Liver (tissue), 9 donors: Measurements from ENCODE around the gene P2RX3. TPM values are rescaled to one million over a fixed set of nuclear protein-coding genes. Genes with fewer than 3 reads are reported as not detected.
A peak's percentile ranks its signal among the peaks of the same experiment; 100 is the strongest.

Source experiments
- DNase-seq: peaks from one replicate; pipeline ENCODE4 v3.0.0-alpha.2; 2017; ENCODE audit warnings: low spot score
- H3K27ac ChIP-seq, 2 donors: one replicate each; pipeline ENCODE4 v1.7.0; 2013; ENCODE audit warnings: inconsistent platforms in 2 of 2, low read length in 2 of 2, control low read depth in 1 of 2, low read depth in 1 of 2, mild to moderate bottlenecking in 1 of 2
- H3K27me3 ChIP-seq, 4 donors: one replicate each; pipeline versions ENCODE4 v1.6.1 to v1.7.0; 2013; ENCODE audit warnings: low read length in 3 of 4, inconsistent platforms in 1 of 4, mild to moderate bottlenecking in 1 of 4, moderate library complexity in 1 of 4; ENCODE audit not compliant: control insufficient read depth in 4 of 4, insufficient read depth in 4 of 4
- H3K36me3 ChIP-seq, 4 donors: one replicate each; pipeline versions ENCODE4 v1.6.1 to v1.7.0; 2013; ENCODE audit warnings: low read length in 3 of 4, mild to moderate bottlenecking in 3 of 4, low read depth in 1 of 4, moderate library complexity in 1 of 4; ENCODE audit not compliant: control insufficient read depth in 4 of 4, insufficient read depth in 3 of 4
- H3K4me1 ChIP-seq, 4 donors: one replicate each; pipeline versions ENCODE4 v1.6.1 to v1.7.0; 2013; ENCODE audit warnings: low read length in 3 of 4, mild to moderate bottlenecking in 3 of 4, moderate library complexity in 1 of 4; ENCODE audit not compliant: control insufficient read depth in 4 of 4, insufficient read depth in 4 of 4
- H3K4me3 ChIP-seq, 3 donors: one replicate each; pipeline versions ENCODE4 v1.6.1 to v1.7.0; 2013; ENCODE audit warnings: low read length in 3 of 3, control low read depth in 1 of 3, low read depth in 1 of 3, mild to moderate bottlenecking in 1 of 3
- H3K9ac ChIP-seq, 2 donors: one replicate each; pipeline ENCODE4 v1.7.0; 2013; ENCODE audit warnings: low read length in 2 of 2, mild to moderate bottlenecking in 2 of 2, moderate library complexity in 2 of 2, control low read depth in 1 of 2, low read depth in 1 of 2
- H3K9me3 ChIP-seq, 4 donors: one replicate each; pipeline versions ENCODE4 v1.6.1 to v1.7.0; 2013; ENCODE audit warnings: low read length in 3 of 4; ENCODE audit not compliant: control insufficient read depth in 4 of 4
- ATF3 ChIP-seq: IDR thresholded peaks from 2 replicates; pipeline ENCODE4 v1.6.1; 2016; ENCODE audit warnings: antibody characterized with exemption
- CTCF ChIP-seq: fragments of 150-350 bp; IDR thresholded peaks from 2 replicates; pipeline ENCODE4 v1.5.1; 2017; ENCODE audit warnings: improper control_type of control experiment, low read depth, low read length; ENCODE audit not compliant: missing input control
- EGR1 ChIP-seq, 2 donors: IDR thresholded peaks; 2 replicates each; pipeline ENCODE4 v1.6.1; 2016 to 2018; ENCODE audit warnings: antibody characterized with exemption in 2 of 2, low read depth in 2 of 2
- FOXA1 ChIP-seq: IDR thresholded peaks from 2 replicates; pipeline ENCODE4 v1.6.1; 2016; ENCODE audit warnings: antibody characterized with exemption
- FOXA2 ChIP-seq: IDR thresholded peaks from 2 replicates; pipeline ENCODE4 v1.6.1; 2016; ENCODE audit warnings: antibody characterized with exemption
- GABPA ChIP-seq, 2 donors: IDR thresholded peaks in 1 of 2; conservative IDR thresholded peaks in 1 of 2; 2 replicates each; pipeline ENCODE4 v1.6.1; 2016; ENCODE audit warnings: antibody characterized with exemption in 2 of 2, mild to moderate bottlenecking in 1 of 2, moderate library complexity in 1 of 2
- HNF4A ChIP-seq, 2 donors: conservative IDR thresholded peaks; 2 replicates each; pipeline ENCODE4 v1.6.1; 2016; ENCODE audit warnings: antibody characterized with exemption in 2 of 2, mild to moderate bottlenecking in 2 of 2
- HNF4G ChIP-seq: IDR thresholded peaks from 2 replicates; pipeline ENCODE4 v1.6.1; 2016; ENCODE audit warnings: antibody characterized with exemption
- JUND ChIP-seq, 2 donors: IDR thresholded peaks; 2 replicates each; pipeline ENCODE4 v1.6.1; 2016; ENCODE audit warnings: antibody characterized with exemption in 2 of 2
- MAX ChIP-seq: IDR thresholded peaks from 2 replicates; pipeline ENCODE4 v1.6.1; 2016; ENCODE audit warnings: antibody characterized with exemption
- NR2F2 ChIP-seq: IDR thresholded peaks from 2 replicates; pipeline ENCODE4 v1.6.1; 2016; ENCODE audit warnings: antibody characterized with exemption
- RAD21 ChIP-seq, 2 donors: IDR thresholded peaks; 2 replicates each; pipeline ENCODE4 v1.6.1; 2016; ENCODE audit warnings: antibody characterized with exemption in 2 of 2, mild to moderate bottlenecking in 2 of 2
- REST ChIP-seq: IDR thresholded peaks from 2 replicates; pipeline ENCODE4 v1.6.1; 2016; ENCODE audit warnings: antibody characterized with exemption, mild to moderate bottlenecking
- RXRA ChIP-seq, 2 donors: IDR thresholded peaks; 2 replicates each; pipeline ENCODE4 v1.6.1; 2017 to 2018; ENCODE audit warnings: antibody characterized with exemption in 2 of 2, mild to moderate bottlenecking in 1 of 2
- SP1 ChIP-seq: IDR thresholded peaks from 2 replicates; pipeline ENCODE4 v1.6.1; 2018; ENCODE audit warnings: antibody characterized with exemption, mild to moderate bottlenecking
- TAF1 ChIP-seq: conservative IDR thresholded peaks from 2 replicates; pipeline ENCODE4 v1.6.1; 2016; ENCODE audit warnings: antibody characterized with exemption, mild to moderate bottlenecking
- YY1 ChIP-seq: IDR thresholded peaks from 2 replicates; pipeline ENCODE4 v1.6.1; 2016; ENCODE audit warnings: antibody characterized with exemption, mild to moderate bottlenecking
- ZBTB33 ChIP-seq: IDR thresholded peaks from 2 replicates; pipeline ENCODE4 v1.6.1; 2016; ENCODE audit warnings: antibody characterized with exemption
- WGBS: extraction: QIAGEN DNeasy Blood & Tissue Kit; methylation state at CpG from one replicate; pipeline ENCODE4 v1.1.7; 2013; 5-methylcytosine and 5-hydroxymethylcytosine counted together
- polyA plus RNA-seq, 2 donors: library from polyadenylated mRNA; stranded (reverse) in 1 of 2; unstranded in 1 of 2; fragments of 200-250 nt in 1 of 2; fragments of >200 nt in 1 of 2; fragmentation: Nextera tagmentation in 1 of 2; extraction: Ambion mirVana in 1 of 2; gene quantifications; one replicate each; pipeline versions ENCODE4 v1.2.1 to v1.2.3, GENCODE V29; 2013 to 2015
- total RNA-seq, 2 donors: library from RNA; depleted of rRNA; stranded (reverse); fragments of >200 nt; gene quantifications; one replicate each; pipeline ENCODE4 v1.2.3, GENCODE V29; 2014
- donor health status: healthy.
- donor health status: healthy.
- donor health status: healthy.
- donor health status: healthy.
- donor health status: healthy.

Gene P2RX3
- total and polyA plus RNA-seq, 4 donors: 0.18 to 0.33 (median 0.23) TPM

- Histone ChIP-seq H3K27ac (peak overlapping the region; percentile 82), H3K27me3 (no peaks in the 10 kb centered on the region), H3K9me3 (no peaks in the 10 kb centered on the region), H3K9ac (no peak overlapping the region), H3K4me3 (peak overlapping the region in 2 of 3 donors; percentile 37 to 47), H3K36me3 (peaks cover 8 to 13% (median 10%) of the 10 kb centered on the region in 4 donors), H3K4me1 (peaks cover 13 to 74% (median 56%) of the 10 kb centered on the region in 4 donors)
- 31% methylated on average over 6 of the region's 6 CpGs for whole genome bisulfite sequencing
- no peak for DNase-seq
- TF ChIP-seq GABPA (IDR thresholded peaks at IDR 0.05 in 1 of 2, conservative IDR thresholded peaks at IDR 0.05 in 1 of 2) (no peak), FOXA1 (no peak), HNF4A (conservative IDR thresholded peaks at IDR 0.05) (no peak), RXRA (IDR thresholded peaks at IDR 0.05) (no peak), NR2F2 (no peak)
Observed at GRCh38 chr11:57321388-57322255, 16.5 kb upstream of the P2RX3 start.

- TF ChIP-seq HNF4A (conservative IDR thresholded peaks at IDR 0.05) (peak; percentile 21 to 41), RAD21 (IDR thresholded peaks at IDR 0.05) (peak; percentile 32 to 44), SP1 (peak; percentile 70), ATF3 (no peak), TAF1 (peak; percentile 28), YY1 (peak; percentile 55), EGR1 (IDR thresholded peaks at IDR 0.05; ENCODE audit: low read depth in 2 of 2) (peak; percentile 15 to 36), FOXA2 (no peak), FOXA1 (no peak), NR2F2 (peak; percentile 55), REST (peak; percentile 83), MAX (peak; percentile 9), ZBTB33 (no peak), JUND (IDR thresholded peaks at IDR 0.05) (peak; percentile 62 to 75), CTCF (no peak), HNF4G (no peak), GABPA (IDR thresholded peaks at IDR 0.05 in 1 of 2, conservative IDR thresholded peaks at IDR 0.05 in 1 of 2) (peak in 1 of 2 donors; percentile 54), RXRA (IDR thresholded peaks at IDR 0.05) (peak; percentile 32 to 40)
- WGBS: 20% methylated on average over 13 of the region's 13 CpGs
- Histone ChIP-seq H3K27ac (peak overlapping the region; percentile 82 to 87), H3K4me3 (peak overlapping the region in 2 of 3 donors; percentile 37 to 47), H3K36me3 (peaks cover 2 to 14% (median 6%) of the 10 kb centered on the region in 4 donors), H3K4me1 (peaks cover 13 to 66% (median 50%) of the 10 kb centered on the region in 4 donors), H3K9me3 (no peaks in the 10 kb centered on the region), H3K27me3 (no peaks in the 10 kb centered on the region), H3K9ac (peak overlapping the region in 1 of 2 donors; percentile 17)
- DNase-seq: no peak
Observed at GRCh38 chr11:57322256-57323166, 15.6 kb upstream of the P2RX3 start.
